GM12874 (cell line): ENCODE results near the gene XCL1.
A peak's percentile ranks its signal among the peaks of the same experiment; 100 is the strongest.

Source experiments
- CTCF ChIP-seq: IDR thresholded peaks from 2 replicates; pipeline ENCODE4 v1.5.1; 2011; ENCODE audit warnings: low read depth, mild to moderate bottlenecking, control low read depth, low read length, moderate library complexity; ENCODE audit not compliant: insufficient read depth

Gene XCL1

GRCh38 chr1:168591641-168592250 lies 15.3 kb downstream of the XCL1 start:
- TF ChIP-seq CTCF: no peak

GRCh38 chr1:168598125-168598524 lies 21.7 kb downstream of the XCL1 start:
- TF ChIP-seq CTCF: no peak

GRCh38 chr1:168598892-168599291 lies 22.5 kb downstream of the XCL1 start:
- no peak for TF ChIP-seq CTCF

GRCh38 chr1:168599641-168600040 lies 23.2 kb downstream of the XCL1 start:
- no peak for TF ChIP-seq CTCF

- no peak for TF ChIP-seq CTCF
Measured at GRCh38 chr1:168601051-168601450, 24.6 kb downstream of the XCL1 start.

- peak; percentile 82 for TF ChIP-seq CTCF
Measured at GRCh38 chr1:168603501-168604110, 27.2 kb downstream of the XCL1 start.

- TF ChIP-seq CTCF: no peak
Measured at GRCh38 chr1:168605443-168605842, 29.0 kb downstream of the XCL1 start.
